SU-DHL-6 (cell line): ENCODE results near the gene COQ8B.

ENCODE experiments used
- H2AFZ ChIP-seq: fragments of 200-600 bp; sonication (generic); 2 replicates; pipeline ENCODE4 v1.6.1; 2014; ENCODE audit warnings: low read depth, mild to moderate bottlenecking, moderate library complexity, mixed read lengths, antibody characterized with exemption, low read length; ENCODE audit not compliant: severe bottlenecking
- H3F3A ChIP-seq: fragments of 200-600 bp; shearing (Covaris generic); 2 replicates; pipeline ENCODE4 v1.6.0; 2016; ENCODE audit warnings: antibody characterized with exemption, mild to moderate bottlenecking; ENCODE audit not compliant: insufficient read depth
- H3K27ac ChIP-seq: fragments of 200-600 bp; sonication (generic); 2 replicates; pipeline ENCODE4 v1.5.1; 2016; ENCODE audit warnings: low read depth, mild to moderate bottlenecking, low read length, moderate library complexity, mixed read lengths
- H3K27me3 ChIP-seq: fragments of 200-600 bp; sonication (generic), shearing (Covaris generic); 2 replicates; pipeline ENCODE4 v1.6.0; 2014; ENCODE audit warnings: mild to moderate bottlenecking, low read length
- H3K36me3 ChIP-seq: fragments of 200-600 bp; sonication (generic); 2 replicates; pipeline ENCODE4 v1.6.1; 2014; ENCODE audit warnings: mild to moderate bottlenecking, low read length, mixed read lengths
- H3K4me2 ChIP-seq: fragments of 300-600, 200-600 bp; shearing (Covaris generic), sonication (generic); 2 replicates; pipeline ENCODE4 v1.6.0; 2014; ENCODE audit warnings: low read length, low read depth, mild to moderate bottlenecking; ENCODE audit not compliant: poor library complexity, severe bottlenecking
- H3K4me3 ChIP-seq: fragments of 200-600 bp; sonication (generic); 2 replicates; pipeline ENCODE4 v1.5.1; 2014; ENCODE audit warnings: antibody characterized with exemption, low read length, mild to moderate bottlenecking, mixed read lengths; ENCODE audit not compliant: insufficient read depth, poor library complexity, severe bottlenecking
- H3K79me2 ChIP-seq: fragments of 200-600 bp; sonication (generic); 2 replicates; pipeline ENCODE4 v1.6.1; 2014; ENCODE audit warnings: mild to moderate bottlenecking, low read length, moderate library complexity; ENCODE audit not compliant: insufficient read depth
- H3K9ac ChIP-seq: fragments of 200-600 bp; sonication (generic); 2 replicates; pipeline ENCODE4 v1.7.0; 2014; ENCODE audit warnings: mild to moderate bottlenecking, low read length
- H3K9me2 ChIP-seq: fragments of 200-600 bp; sonication (generic); replicated peaks from 2 replicates; pipeline ENCODE4 v1.6.1; 2014; ENCODE audit warnings: low read length; ENCODE audit not compliant: insufficient read depth
- H3K9me3 ChIP-seq: fragments of 200-600 bp; sonication (generic); 2 replicates; pipeline ENCODE4 v1.6.1; 2014; ENCODE audit warnings: low read length, mixed read lengths; ENCODE audit not compliant: insufficient read depth
- H4K20me1 ChIP-seq: fragments of 200-600 bp; sonication (generic); 2 replicates; pipeline ENCODE4 v1.6.1; 2014; ENCODE audit warnings: low read depth, mild to moderate bottlenecking, antibody characterized with exemption, low read length, moderate library complexity, mixed read lengths
- CTCF ChIP-seq: fragments of 200-600 bp; sonication (generic); IDR thresholded peaks from one replicate; pipeline ENCODE4 v1.5.1; 2017; ENCODE audit warnings: antibody characterized with exemption, mild to moderate bottlenecking, low read length, moderate library complexity; ENCODE audit not compliant: insufficient read depth, poor library complexity, severe bottlenecking
- EZH2phosphoT487 ChIP-seq: fragments of 200-600 bp; sonication (generic), shearing (Covaris generic); conservative IDR thresholded peaks from 2 replicates; pipeline ENCODE4 v1.6.1; 2018; ENCODE audit warnings: mild to moderate bottlenecking, antibody characterized with exemption, low read length, moderate library complexity, mixed read lengths

COQ8B gene

GRCh38 chr19:40756502-40757110 lies 39.9 kb upstream of the COQ8B start:
- Histone ChIP-seq H4K20me1 (peaks cover 26% of the 10 kb centered on the region), H3K4me2 (no peak overlapping the region), H3K27me3 (no peaks in the 10 kb centered on the region), H3K9me3 (no peaks in the 10 kb centered on the region), H3K4me3 (no peak overlapping the region), H3K27ac (no peak overlapping the region), H3K79me2 (peaks cover 84% of the 10 kb centered on the region), H3K36me3 (peaks cover 30% of the 10 kb centered on the region), H2AFZ (no peak overlapping the region), H3K9ac (no peak overlapping the region), H3F3A (no peaks in the 10 kb centered on the region), H3K9me2 (no peaks in the 10 kb centered on the region)
- no peak for TF ChIP-seq EZH2phosphoT487
- no peak for TF ChIP-seq CTCF

- no peak overlapping the region for H3K4me2 ChIP-seq
- H3K9ac ChIP-seq, result no peak overlapping the region
- no peaks in the 10 kb centered on the region for H3K9me2 ChIP-seq
- H3F3A ChIP-seq, result no peaks in the 10 kb centered on the region
- peaks cover 24% of the 10 kb centered on the region for H3K36me3 ChIP-seq
- H3K4me3 ChIP-seq, result no peak overlapping the region
- no peak overlapping the region for H3K27ac ChIP-seq
- H4K20me1 ChIP-seq, result peaks cover 25% of the 10 kb centered on the region
- H3K9me3 ChIP-seq, result no peaks in the 10 kb centered on the region
- TF ChIP-seq EZH2phosphoT487 (no peak), CTCF (no peak)
- H2AFZ ChIP-seq, result no peak overlapping the region
- no peaks in the 10 kb centered on the region for H3K27me3 ChIP-seq
- H3K79me2 ChIP-seq, result peaks cover 86% of the 10 kb centered on the region
Measured at GRCh38 chr19:40755791-40756190, 39.1 kb upstream of the COQ8B start.

- Histone ChIP-seq H3K79me2 (peaks cover 81% of the 10 kb centered on the region), H3K9me2 (no peaks in the 10 kb centered on the region), H3K9ac (no peak overlapping the region), H2AFZ (no peak overlapping the region), H3F3A (no peaks in the 10 kb centered on the region), H3K27me3 (no peaks in the 10 kb centered on the region), H3K36me3 (peaks cover 19% of the 10 kb centered on the region), H3K27ac (no peak overlapping the region), H3K4me3 (no peak overlapping the region), H3K4me2 (peak overlapping the region; percentile 80), H4K20me1 (peaks cover 24% of the 10 kb centered on the region), H3K9me3 (no peaks in the 10 kb centered on the region)
- no peak for TF ChIP-seq CTCF
- no peak for TF ChIP-seq EZH2phosphoT487
Measured at GRCh38 chr19:40755248-40755624, 38.5 kb upstream of the COQ8B start.
